ENCODE data around the gene CD19.

DNA sequence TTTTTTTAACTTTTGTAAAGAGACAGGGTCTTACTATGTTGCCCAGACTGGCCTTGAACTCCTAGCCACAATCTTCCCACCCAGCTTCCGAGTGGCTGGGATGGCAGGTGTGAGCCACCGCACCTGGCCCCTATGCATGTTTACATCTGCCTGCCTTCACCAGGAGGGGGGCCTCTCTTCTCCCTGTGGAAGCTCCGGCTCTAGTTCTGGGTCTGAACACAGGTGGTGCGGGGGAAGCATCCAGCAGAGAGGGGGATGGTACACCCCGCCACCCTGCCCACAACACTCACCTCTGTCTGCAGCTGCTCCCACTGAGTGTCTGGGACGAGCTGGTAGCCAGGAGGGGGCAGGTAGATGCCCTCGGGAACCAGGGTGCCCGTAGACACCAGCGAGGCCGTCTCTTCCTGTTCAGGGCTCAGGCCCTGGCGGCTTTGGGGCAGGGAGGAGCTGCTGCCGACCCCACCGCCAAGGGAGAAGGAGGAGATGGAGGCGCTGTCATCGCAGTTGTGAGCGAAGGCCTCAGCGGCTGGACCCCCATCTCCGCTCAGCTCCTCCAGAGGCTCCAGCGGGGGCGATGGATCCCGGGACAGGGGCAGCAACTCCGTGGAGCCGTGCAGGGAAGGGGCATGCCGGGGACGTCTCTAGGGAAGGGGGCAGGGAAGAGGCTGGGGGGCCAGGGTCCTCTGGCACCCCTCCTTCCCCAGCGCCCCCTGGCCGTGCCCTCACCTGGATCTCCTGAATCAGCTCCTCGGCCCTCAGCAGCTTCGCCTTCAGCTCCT is 17.6 kb upstream of the CD19 start:
- TF ChIP-seq, protein P1, sequence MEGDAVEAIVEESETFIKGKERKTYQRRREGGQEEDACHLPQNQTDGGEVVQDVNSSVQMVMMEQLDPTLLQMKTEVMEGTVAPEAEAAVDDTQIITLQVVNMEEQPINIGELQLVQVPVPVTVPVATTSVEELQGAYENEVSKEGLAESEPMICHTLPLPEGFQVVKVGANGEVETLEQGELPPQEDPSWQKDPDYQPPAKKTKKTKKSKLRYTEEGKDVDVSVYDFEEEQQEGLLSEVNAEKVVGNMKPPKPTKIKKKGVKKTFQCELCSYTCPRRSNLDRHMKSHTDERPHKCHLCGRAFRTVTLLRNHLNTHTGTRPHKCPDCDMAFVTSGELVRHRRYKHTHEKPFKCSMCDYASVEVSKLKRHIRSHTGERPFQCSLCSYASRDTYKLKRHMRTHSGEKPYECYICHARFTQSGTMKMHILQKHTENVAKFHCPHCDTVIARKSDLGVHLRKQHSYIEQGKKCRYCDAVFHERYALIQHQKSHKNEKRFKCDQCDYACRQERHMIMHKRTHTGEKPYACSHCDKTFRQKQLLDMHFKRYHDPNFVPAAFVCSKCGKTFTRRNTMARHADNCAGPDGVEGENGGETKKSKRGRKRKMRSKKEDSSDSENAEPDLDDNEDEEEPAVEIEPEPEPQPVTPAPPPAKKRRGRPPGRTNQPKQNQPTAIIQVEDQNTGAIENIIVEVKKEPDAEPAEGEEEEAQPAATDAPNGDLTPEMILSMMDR (IDR thresholded peaks at IDR 0.05; ENCODE audit: low read depth, low read length) = no peak
- TF ChIP-seq POLR2A (IDR thresholded peaks at IDR 0.05; ENCODE audit: extremely low read depth, insufficient read length) = no peak
- no peak for TF ChIP-seq MYC (IDR thresholded peaks at IDR 0.05; ENCODE audit: low read depth, low read length)

All from NB4 (cell line).